Activated T-helper 1 cell treated with anti-CD3 and anti-CD28 coated beads, Interleukin-12 subunit alpha, Interleukin-12 subunit beta, Interleukin-2, Interleukin-4 antibody, amounts not matched to agents 30 ng/mL and 10 ng/mL and 1 ng/mL, durations not matched to agents 14 hours and 24 hours and 36 hours (primary cell): ENCODE data around the gene CADM2. TPM values are rescaled to one million over a fixed set of nuclear protein-coding genes. Genes with fewer than 3 reads are reported as not detected.
"Not testable (repeated sequence)": the region's sequence is repeated elsewhere in the genome, so short reads cannot be mapped to it uniquely, and the experiment has no call there.

Experiments used
- DNase-seq: peaks from one replicate; pipeline ENCODE4 v3.0.0; 2021; ENCODE audit warnings: low spot score
- H3K27ac Mint-ChIP-seq: one replicate; pipeline ENCODE4 v1.8.0; 2021; ENCODE audit warnings: mild to moderate bottlenecking, mixed read lengths
- H3K27me3 Mint-ChIP-seq: one replicate; pipeline ENCODE4 v1.8.0; 2022; ENCODE audit warnings: mild to moderate bottlenecking, moderate library complexity, mixed read lengths; ENCODE audit not compliant: insufficient read depth
- H3K36me3 Mint-ChIP-seq: one replicate; pipeline ENCODE4 v1.8.0; 2021; ENCODE audit warnings: low read depth, mixed read lengths
- H3K4me1 Mint-ChIP-seq: one replicate; pipeline ENCODE4 v1.8.0; 2021; ENCODE audit warnings: low read depth, mixed read lengths
- H3K4me3 Mint-ChIP-seq: one replicate; pipeline ENCODE4 v1.8.0; 2021; ENCODE audit warnings: mild to moderate bottlenecking, moderate library complexity, mixed read lengths
- H3K9me3 Mint-ChIP-seq: one replicate; pipeline ENCODE4 v1.8.0; 2021; ENCODE audit warnings: mixed read lengths
- intact Hi-C: fragments of 100-400 bp; cut with micrococcal nuclease; formaldehyde crosslinking; loops from one replicate; pipeline ENCODE4 v1.15.1; 2024
- total RNA-seq: library from RNA; stranded (reverse); gene quantifications from 2 replicates; pipeline ENCODE4 v1.2.3, GENCODE V29; 2022

Gene CADM2
- total RNA-seq, 1 donor from 2014 or later = not detected

- H3K4me3 Mint-ChIP-seq, DNase-seq, H3K27me3 Mint-ChIP-seq, intact Hi-C loops, H3K4me1 Mint-ChIP-seq, H3K27ac Mint-ChIP-seq, H3K36me3 Mint-ChIP-seq, H3K9me3 Mint-ChIP-seq: not testable (repeated sequence)
Measured at GRCh38 chr3:85133691-85134420, 175.1 kb downstream of the CADM2 start.

- no peak overlapping the region for H3K27ac Mint-ChIP-seq
- intact Hi-C loops = no loop called here
- H3K36me3 Mint-ChIP-seq = no peaks in the 10 kb centered on the region
- no peak for DNase-seq
- no peaks in the 10 kb centered on the region for H3K9me3 Mint-ChIP-seq
- no peak overlapping the region for H3K4me3 Mint-ChIP-seq
- no peaks in the 10 kb centered on the region for H3K4me1 Mint-ChIP-seq
- no peaks in the 10 kb centered on the region for H3K27me3 Mint-ChIP-seq
Measured at GRCh38 chr3:85142626-85143025, 183.8 kb downstream of the CADM2 start.

GRCh38 chr3:85148036-85148435, 189.2 kb downstream of the CADM2 start:
- Mint-ChIP-seq H3K4me1 (no peaks in the 10 kb centered on the region), H3K9me3 (peaks cover 11% of the 10 kb centered on the region), H3K27ac (no peak overlapping the region), H3K4me3 (no peak overlapping the region), H3K36me3 (no peaks in the 10 kb centered on the region), H3K27me3 (no peaks in the 10 kb centered on the region)
- intact Hi-C loops = no loop called here
- no peak for DNase-seq

GRCh38 chr3:85151555-85151954, 192.8 kb downstream of the CADM2 start:
- intact Hi-C loops = no loop called here
- no peaks in the 10 kb centered on the region for H3K27me3 Mint-ChIP-seq
- H3K9me3 Mint-ChIP-seq = peaks cover 14% of the 10 kb centered on the region
- no peaks in the 10 kb centered on the region for H3K36me3 Mint-ChIP-seq
- no peak overlapping the region for H3K4me3 Mint-ChIP-seq
- no peak for DNase-seq
- no peak overlapping the region for H3K27ac Mint-ChIP-seq
- H3K4me1 Mint-ChIP-seq = no peaks in the 10 kb centered on the region

GRCh38 chr3:85153279-85153678, 194.5 kb downstream of the CADM2 start:
- H3K4me1 Mint-ChIP-seq, intact Hi-C loops, H3K27me3 Mint-ChIP-seq, H3K36me3 Mint-ChIP-seq, H3K27ac Mint-ChIP-seq, DNase-seq, H3K4me3 Mint-ChIP-seq: not testable (repeated sequence)
- H3K9me3 Mint-ChIP-seq = peaks cover 15% of the 10 kb centered on the region

- Mint-ChIP-seq H3K27ac (no peak overlapping the region), H3K36me3 (no peaks in the 10 kb centered on the region), H3K27me3 (no peaks in the 10 kb centered on the region), H3K4me3 (no peak overlapping the region), H3K9me3 (peaks cover 12% of the 10 kb centered on the region), H3K4me1 (no peaks in the 10 kb centered on the region)
- intact Hi-C loops = no loop called here
- DNase-seq = no peak
Measured at GRCh38 chr3:85159376-85159775, 200.6 kb downstream of the CADM2 start.

- intact Hi-C loops = no loop called here
- Mint-ChIP-seq H3K27me3 (no peaks in the 10 kb centered on the region), H3K27ac (no peak overlapping the region), H3K4me3 (no peak overlapping the region), H3K9me3 (peaks cover 12% of the 10 kb centered on the region), H3K36me3 (no peaks in the 10 kb centered on the region), H3K4me1 (no peaks in the 10 kb centered on the region)
- DNase-seq = no peak
Measured at GRCh38 chr3:85161544-85161943, 202.8 kb downstream of the CADM2 start.

- no peak for DNase-seq
- Mint-ChIP-seq H3K4me1 (no peaks in the 10 kb centered on the region), H3K27ac (no peak overlapping the region), H3K27me3 (no peaks in the 10 kb centered on the region), H3K36me3 (no peaks in the 10 kb centered on the region), H3K4me3 (no peak overlapping the region), H3K9me3 (peaks cover 12% of the 10 kb centered on the region)
- intact Hi-C loops = no loop called here
Measured at GRCh38 chr3:85162905-85163304, 204.1 kb downstream of the CADM2 start.

GRCh38 chr3:85164436-85164835, 205.6 kb downstream of the CADM2 start:
- intact Hi-C loops = no loop called here
- Mint-ChIP-seq H3K27ac (no peak overlapping the region), H3K4me3 (no peak overlapping the region)

GRCh38 chr3:85167576-85167975, 208.8 kb downstream of the CADM2 start:
- H3K27ac Mint-ChIP-seq = no peak overlapping the region
- no peaks in the 10 kb centered on the region for H3K27me3 Mint-ChIP-seq
- H3K4me1 Mint-ChIP-seq = no peaks in the 10 kb centered on the region

More at GRCh38 chr3:85164436-85164835, 205.6 kb downstream of the CADM2 start:
- no peaks in the 10 kb centered on the region for H3K4me1 Mint-ChIP-seq
- no peaks in the 10 kb centered on the region for H3K27me3 Mint-ChIP-seq
- DNase-seq = no peak
- H3K36me3 Mint-ChIP-seq = no peaks in the 10 kb centered on the region
- peaks cover 9% of the 10 kb centered on the region for H3K9me3 Mint-ChIP-seq

GRCh38 chr3:85170646-85171045, 211.9 kb downstream of the CADM2 start:
- H3K4me1 Mint-ChIP-seq = no peaks in the 10 kb centered on the region
- intact Hi-C loops = no loop called here

More at GRCh38 chr3:85167576-85167975, 208.8 kb downstream of the CADM2 start:
- Mint-ChIP-seq H3K36me3 (no peaks in the 10 kb centered on the region), H3K9me3 (no peaks in the 10 kb centered on the region), H3K4me3 (no peak overlapping the region)
- DNase-seq = no peak
- intact Hi-C loops = no loop called here

GRCh38 chr3:85171976-85172375, 213.2 kb downstream of the CADM2 start:
- no peaks in the 10 kb centered on the region for H3K9me3 Mint-ChIP-seq
- H3K4me3 Mint-ChIP-seq = no peak overlapping the region
- H3K36me3 Mint-ChIP-seq = no peaks in the 10 kb centered on the region
- no peaks in the 10 kb centered on the region for H3K27me3 Mint-ChIP-seq
- no peaks in the 10 kb centered on the region for H3K4me1 Mint-ChIP-seq
- no peak for DNase-seq
- intact Hi-C loops = no loop called here
- no peak overlapping the region for H3K27ac Mint-ChIP-seq

More at GRCh38 chr3:85170646-85171045, 211.9 kb downstream of the CADM2 start:
- DNase-seq = no peak
- Mint-ChIP-seq H3K9me3 (no peaks in the 10 kb centered on the region), H3K4me3 (no peak overlapping the region), H3K27me3 (no peaks in the 10 kb centered on the region), H3K27ac (no peak overlapping the region), H3K36me3 (no peaks in the 10 kb centered on the region)

GRCh38 chr3:85176799-85177198, 218.0 kb downstream of the CADM2 start:
- Mint-ChIP-seq H3K27ac (no peak overlapping the region), H3K27me3 (no peaks in the 10 kb centered on the region), H3K4me3 (no peak overlapping the region), H3K36me3 (no peaks in the 10 kb centered on the region), H3K4me1 (no peaks in the 10 kb centered on the region), H3K9me3 (no peaks in the 10 kb centered on the region)
- DNase-seq = no peak
- intact Hi-C loops = no loop called here
